Heart left ventricle (tissue), 13 donors: ENCODE data around the gene SNRNP35.

Experiments
- CTCF ChIP-seq, 12 donors: fragments of 200-600 bp; sonication (generic) in 4 of 12; IDR thresholded peaks; one replicate each; pipeline versions ENCODE4 v1.5.0 to v1.8.0; 2018 to 2022; ENCODE audit warnings: antibody characterized with exemption in 12 of 12, mild to moderate bottlenecking in 5 of 12
- POLR2A ChIP-seq, 2 donors: fragments of 450-650 bp; IDR thresholded peaks; one replicate each; pipeline ENCODE4 v1.6.1; 2017; ENCODE audit warnings: antibody characterized with exemption in 2 of 2, mild to moderate bottlenecking in 2 of 2, moderate library complexity in 2 of 2
- donor health status: ischemic (EF 13 %, LVEDD 7.1; RV severe dilation, severe dysfunction).
- donor health status: DM: no; HTN: yes; CAD: no.
- donor health status: DM: no; HTN: no; CAD: no.
- donor health status: ischemic (EF 25% LVEDD 6.9; RV normal size, moderate dysfunction).
- donor health status: ischemic (EF 25% LVEDD 5.7; RV mildly dilated, moderate dysfunction).
- donor health status: ischemic (EF 35%, LVEDD 5.7; RV mildly dilated, moderate dysfunction).
- donor health status: nonischemic (EF 11% LVEDD 7.7; RV severe dilation, severe dysfunction).
- donor health status: DM: yes; HTN: yes; CAD: no.
- donor health status: PGD.
- donor health status: ischemic (EF 29% LVEDD 5.4; RV normal size, mild dysfunction).
- donor health status: nonischemic (EF 23%, LVEDD 6.1; RV moderate dilation, normal function).

DNA sequence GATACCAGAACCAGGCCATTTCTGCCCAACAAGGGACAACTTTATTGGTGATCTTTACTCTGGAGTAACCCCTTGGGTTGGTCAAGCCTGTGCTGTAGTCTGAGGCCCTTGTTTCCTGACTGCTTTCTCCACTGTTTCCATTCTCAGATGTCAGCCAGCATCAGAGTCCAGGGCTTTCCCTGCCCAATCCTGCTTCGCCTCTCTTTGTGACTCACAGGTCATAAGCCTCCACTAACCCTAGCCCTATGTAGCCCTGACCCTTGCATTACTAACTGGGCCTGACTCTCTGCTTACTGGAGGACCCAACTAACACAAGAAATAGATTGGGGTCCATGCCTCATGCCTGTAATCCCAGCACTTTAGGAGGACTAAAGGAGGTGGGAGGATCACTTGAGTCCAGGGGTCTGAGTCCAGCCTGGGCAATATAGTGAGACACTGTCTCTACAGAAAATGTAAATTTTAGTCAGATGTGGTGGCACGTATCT lies 8.6 kb upstream of the SNRNP35 start:
- TF ChIP-seq CTCF (IDR thresholded peaks at IDR 0.05) (no peak), POLR2A (IDR thresholded peaks at IDR 0.05) (no peak)
